Breast epithelium (tissue), 3 donors: Measurements from ENCODE around the gene NDOR1.

Experiments used
- POLR2A ChIP-seq: fragments of 450-650 bp; IDR thresholded peaks from one replicate; pipeline ENCODE4 v1.6.1; 2016; ENCODE audit warnings: antibody characterized with exemption, mild to moderate bottlenecking, moderate library complexity
- TF ChIP-seq, protein P1 (sequence below), 3 donors: fragments of 450-650 bp; IDR thresholded peaks; one replicate each; pipeline ENCODE4 v1.5.1; 2016 to 2017; ENCODE audit warnings: antibody characterized with exemption in 3 of 3, mild to moderate bottlenecking in 3 of 3, moderate library complexity in 3 of 3

DNA sequence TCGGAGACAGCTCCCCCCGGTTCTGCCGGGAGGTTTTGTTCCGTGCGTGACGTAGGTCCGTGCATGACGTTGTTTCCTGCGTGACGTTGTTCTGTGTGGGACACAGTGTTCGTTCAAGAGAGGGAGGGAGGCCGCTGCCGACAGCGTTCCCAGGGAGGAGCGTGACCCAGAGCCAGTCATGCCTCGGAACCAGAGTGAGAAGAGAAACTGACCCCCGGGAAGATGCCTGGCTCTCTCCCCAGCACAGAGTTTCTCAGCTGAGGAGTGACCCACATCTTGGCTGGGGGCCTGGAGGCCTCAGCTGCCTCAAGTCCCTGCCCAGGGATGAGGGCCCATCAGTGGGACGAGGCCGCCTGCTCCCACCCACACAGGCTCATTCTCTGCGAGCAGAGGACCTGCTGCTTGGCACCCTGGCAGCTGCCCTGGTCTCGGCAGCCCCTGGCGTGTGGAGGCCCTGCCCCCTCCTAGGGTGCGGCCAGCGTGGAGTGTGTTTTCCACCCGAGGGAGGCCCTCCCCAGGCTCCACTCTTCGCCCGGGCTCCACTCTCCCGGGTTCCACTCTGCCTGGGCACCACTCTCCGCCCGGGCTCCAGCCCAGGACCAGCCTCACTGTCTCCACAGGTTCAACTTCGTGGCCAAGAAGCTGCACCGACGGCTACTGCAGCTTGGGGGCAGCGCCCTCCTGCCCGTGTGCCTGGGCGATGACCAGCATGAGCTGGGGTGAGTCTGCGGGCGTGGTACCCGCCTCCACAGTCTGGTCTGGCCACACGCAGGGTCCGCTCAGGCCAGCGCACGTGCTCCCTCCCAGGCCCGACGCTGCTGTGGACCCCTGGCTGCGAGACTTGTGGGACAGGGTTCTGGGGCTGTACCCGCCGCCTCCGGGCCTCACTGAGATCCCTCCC lies 7.9 kb downstream of the NDOR1 start:
- TF ChIP-seq, protein P1, sequence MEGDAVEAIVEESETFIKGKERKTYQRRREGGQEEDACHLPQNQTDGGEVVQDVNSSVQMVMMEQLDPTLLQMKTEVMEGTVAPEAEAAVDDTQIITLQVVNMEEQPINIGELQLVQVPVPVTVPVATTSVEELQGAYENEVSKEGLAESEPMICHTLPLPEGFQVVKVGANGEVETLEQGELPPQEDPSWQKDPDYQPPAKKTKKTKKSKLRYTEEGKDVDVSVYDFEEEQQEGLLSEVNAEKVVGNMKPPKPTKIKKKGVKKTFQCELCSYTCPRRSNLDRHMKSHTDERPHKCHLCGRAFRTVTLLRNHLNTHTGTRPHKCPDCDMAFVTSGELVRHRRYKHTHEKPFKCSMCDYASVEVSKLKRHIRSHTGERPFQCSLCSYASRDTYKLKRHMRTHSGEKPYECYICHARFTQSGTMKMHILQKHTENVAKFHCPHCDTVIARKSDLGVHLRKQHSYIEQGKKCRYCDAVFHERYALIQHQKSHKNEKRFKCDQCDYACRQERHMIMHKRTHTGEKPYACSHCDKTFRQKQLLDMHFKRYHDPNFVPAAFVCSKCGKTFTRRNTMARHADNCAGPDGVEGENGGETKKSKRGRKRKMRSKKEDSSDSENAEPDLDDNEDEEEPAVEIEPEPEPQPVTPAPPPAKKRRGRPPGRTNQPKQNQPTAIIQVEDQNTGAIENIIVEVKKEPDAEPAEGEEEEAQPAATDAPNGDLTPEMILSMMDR (IDR thresholded peaks at IDR 0.05) = no peak
- TF ChIP-seq POLR2A = no peak
